Head of caudate nucleus (tissue), 42 donors: ENCODE results near the gene BTBD6.
A peak's percentile ranks its signal among the peaks of the same experiment; 100 is the strongest.
"Not testable (repeated sequence)": the region's sequence is repeated elsewhere in the genome, so short reads cannot be mapped to it uniquely, and the experiment has no call there.

Source experiments
- DNase-seq, 42 donors: peaks; one replicate each; pipeline versions ENCODE4 v3.0.0 to v3.0.0-alpha.2; 2020 to 2021; ENCODE audit warnings: mixed read lengths in 7 of 42
- intact Hi-C: fragments of 100-400 bp; cut with DNase I; formaldehyde crosslinking; loops from one replicate; pipeline ENCODE4 v1.15.0; 2022

Gene BTBD6

DNA sequence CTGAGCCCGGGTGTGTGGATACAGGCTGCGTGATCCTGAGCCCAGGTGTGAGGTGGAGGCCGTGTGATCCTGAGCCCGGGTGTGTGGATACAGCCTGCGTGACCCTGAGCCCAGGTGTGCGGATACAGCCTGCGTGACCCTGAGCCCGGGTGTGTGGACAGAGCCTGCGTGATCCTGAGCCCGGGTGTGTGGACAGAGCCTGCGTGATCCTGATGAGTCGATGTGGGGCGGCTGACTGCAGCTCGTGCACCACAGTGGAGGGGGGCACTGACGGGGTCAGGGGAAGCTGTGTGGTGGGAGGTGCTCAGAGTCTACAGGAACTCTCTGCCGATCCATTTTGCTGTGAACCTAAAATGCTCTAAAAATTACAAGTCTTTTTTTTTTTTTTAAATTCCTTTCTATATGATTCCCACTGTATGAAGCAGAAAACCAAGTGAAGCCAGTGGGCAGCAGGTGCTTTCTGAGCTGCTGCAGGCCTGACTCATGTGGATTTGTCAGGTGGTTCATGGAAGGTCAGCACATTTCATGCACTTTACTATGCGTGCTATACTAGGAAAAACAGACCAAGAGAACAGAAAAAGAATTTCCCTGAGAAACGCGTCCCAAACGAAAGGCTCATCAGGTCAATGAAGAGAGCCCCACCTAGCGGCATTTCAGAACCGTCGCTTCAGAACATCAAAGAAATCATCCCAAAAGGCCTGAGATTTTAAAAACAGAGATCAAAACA lies 33.2 kb downstream of the BTBD6 start:
- intact Hi-C loops: loop anchor here (5.0 to 10.0 kb wide), 3 partner anchors 61 to 187 kb away; no protein-coding TSS in a partner anchor
- DNase-seq: peak in 30 of 42 donors; percentile 20 to 80 (median 60)

GRCh38 chr14:105282098-105282725 lies 33.9 kb downstream of the BTBD6 start:
- no peak for DNase-seq
- intact Hi-C loops: loop anchor here (5.0 to 10.0 kb wide), 3 partner anchors 60 to 187 kb away; no protein-coding TSS in a partner anchor

GRCh38 chr14:105283028-105283427 lies 34.7 kb downstream of the BTBD6 start:
- DNase-seq: no peak
- intact Hi-C loops: loop anchor here (5.0 to 10.0 kb wide), 3 partner anchors 59 to 188 kb away; no protein-coding TSS in a partner anchor

GRCh38 chr14:105283899-105284298 lies 35.6 kb downstream of the BTBD6 start:
- peak in 1 of 42 donors; percentile 44 for DNase-seq
- intact Hi-C loops: loop anchor here (5.0 to 10.0 kb wide), 3 partner anchors 58 to 189 kb away; no protein-coding TSS in a partner anchor

- intact Hi-C loops: loop anchor here (10.0 kb wide), 1 partner anchor 190 kb away; no protein-coding TSS in a partner anchor
- DNase-seq: no peak
Observed at GRCh38 chr14:105285174-105285573, 36.8 kb downstream of the BTBD6 start.

- DNase-seq: no peak
- intact Hi-C loops: loop anchor here (10.0 kb wide), 1 partner anchor 192 kb away; no protein-coding TSS in a partner anchor
Observed at GRCh38 chr14:105286759-105287144, 38.4 kb downstream of the BTBD6 start.

- DNase-seq: no peak
- intact Hi-C loops: loop anchor here (10.0 kb wide), 1 partner anchor 193 kb away; no protein-coding TSS in a partner anchor
Observed at GRCh38 chr14:105287249-105288102, 39.1 kb downstream of the BTBD6 start.

DNA sequence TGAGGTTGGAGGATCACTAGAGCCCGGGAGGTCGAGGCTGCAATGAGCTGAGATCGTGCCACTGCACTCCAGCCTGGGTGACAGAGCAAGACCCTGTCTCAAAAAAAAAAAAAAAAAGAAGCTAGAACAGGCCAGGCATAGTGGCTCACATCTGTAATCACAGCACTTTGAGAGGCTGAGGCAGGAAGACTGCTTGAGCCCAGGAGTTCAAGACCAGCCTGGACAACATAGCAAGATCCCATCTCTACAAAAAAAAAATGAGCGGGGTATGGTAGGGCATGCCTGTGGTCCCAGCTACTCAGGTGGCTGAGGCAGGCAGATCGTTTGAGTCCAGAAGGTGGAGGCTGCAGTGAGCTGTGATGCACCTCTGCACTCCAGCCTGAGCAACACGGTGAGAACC lies 40.6 kb downstream of the BTBD6 start:
- DNase-seq: not testable (repeated sequence)
- intact Hi-C loops: loop anchor here (10.0 kb wide), 1 partner anchor 194 kb away; no protein-coding TSS in a partner anchor

DNA sequence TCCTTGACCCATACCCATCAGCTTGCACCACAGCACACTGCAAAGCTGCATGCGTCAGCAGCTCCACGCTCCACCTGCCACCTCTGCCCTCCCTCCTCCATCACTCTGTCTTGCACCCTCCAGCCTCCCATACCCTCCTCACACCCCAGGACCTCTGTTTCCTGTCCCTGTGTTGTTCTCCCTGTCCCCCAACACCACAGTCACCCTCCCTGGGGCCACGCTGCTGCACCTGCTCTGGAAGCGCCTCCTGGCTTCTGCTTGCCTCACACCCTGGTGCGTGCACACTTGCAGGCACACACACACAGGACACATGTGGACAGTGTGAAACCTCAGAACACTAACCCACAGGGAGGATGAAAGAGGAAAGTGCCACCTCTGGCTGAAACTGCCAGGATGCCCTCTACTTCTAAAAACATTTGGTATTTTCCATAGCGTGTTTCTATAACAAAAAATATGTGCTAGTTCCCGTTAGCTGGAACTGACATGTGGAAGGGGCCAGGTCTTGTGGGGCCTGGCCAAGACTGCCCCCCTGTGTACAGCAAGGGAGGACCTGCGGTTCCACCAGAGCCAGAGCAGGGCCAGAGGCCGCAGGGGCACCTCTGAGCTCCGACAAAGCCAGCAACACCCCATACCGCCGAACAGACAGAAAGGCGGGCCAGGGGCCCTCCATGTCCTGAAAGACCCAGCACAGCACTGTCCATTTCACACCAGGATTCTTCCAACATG lies 42.5 kb downstream of the BTBD6 start:
- intact Hi-C loops: no loop called here
- no peak for DNase-seq

GRCh38 chr14:105292826-105293711 lies 44.7 kb downstream of the BTBD6 start:
- intact Hi-C loops: no loop called here

DNA sequence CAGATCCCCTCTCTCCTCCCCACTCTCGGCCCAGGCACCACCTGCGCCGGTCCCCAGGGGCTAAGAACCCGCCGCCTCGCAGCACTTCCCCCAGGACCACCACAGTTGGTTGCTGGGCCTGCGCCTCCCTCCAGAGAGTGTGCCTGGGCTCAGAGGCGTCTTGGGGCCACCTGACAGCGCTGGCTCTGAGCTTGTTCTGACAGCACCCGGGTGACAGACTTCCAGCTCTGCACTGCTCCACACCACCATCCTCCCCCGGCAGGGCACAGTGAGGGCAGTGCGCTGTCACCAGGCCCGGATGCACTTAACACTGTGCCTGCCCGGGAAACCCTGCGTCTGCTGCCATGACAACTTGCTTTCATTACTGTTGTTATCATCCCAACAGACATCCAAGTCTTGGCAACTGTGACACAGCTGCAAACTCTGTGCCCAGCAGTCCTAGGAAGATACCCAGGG lies 45.8 kb downstream of the BTBD6 start:
- intact Hi-C loops: no loop called here
- DNase-seq: peak in 41 of 42 donors; percentile 32 to 85 (median 64)

More at GRCh38 chr14:105292826-105293711, 44.7 kb downstream of the BTBD6 start:
- DNase-seq: no peak

DNA sequence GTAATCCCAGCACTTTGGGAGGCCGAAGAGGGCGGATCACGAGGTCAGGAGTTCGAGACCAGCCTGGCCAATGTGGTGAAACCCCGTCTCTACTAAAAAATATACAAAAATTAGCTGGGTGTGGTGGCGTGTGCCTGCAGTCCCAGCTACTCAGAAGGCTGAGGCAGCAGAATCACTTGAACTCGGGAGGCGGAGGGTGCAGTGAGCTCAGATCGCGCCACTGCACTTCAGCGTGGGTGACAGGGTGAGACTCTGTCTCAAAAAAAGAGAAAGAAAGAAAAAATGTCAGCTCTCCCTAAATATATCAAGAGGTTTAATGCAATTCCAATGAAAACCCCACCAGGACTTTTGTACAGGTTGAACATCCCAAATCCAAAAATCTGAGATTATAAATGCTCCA lies 49.0 kb downstream of the BTBD6 start:
- peak in 23 of 42 donors; percentile 35 to 77 (median 58) for DNase-seq
- intact Hi-C loops: not testable (repeated sequence)

GRCh38 chr14:105299654-105300541 lies 51.6 kb downstream of the BTBD6 start:
- intact Hi-C loops: no loop called here
- DNase-seq: peak in 21 of 42 donors; percentile 23 to 70 (median 44)
